Caco-2 (cell line): ENCODE data around the gene APLNR. TPM values are rescaled to one million over a fixed set of nuclear protein-coding genes. Genes with fewer than 3 reads are reported as not detected.

Experiments used
- BruUV-seq: library from RNA; stranded (reverse); fragments of 400-500 nt; replicated peaks from 2 replicates; lab custom pipeline; 2021; lab: Mats Ljungman, UMichigan
- CTCF ChIA-PET: fragments of 300-600 bp; sonication (Branson Sonifier 250); formaldehyde crosslinking; loops from one replicate; lab custom pipeline; 2022; ENCODE audit warnings: antibody characterized with exemption; lab: Charles Lee
- POLR2A ChIA-PET: fragments of 300-600 bp; sonication (Branson Sonifier 250); formaldehyde crosslinking; loops from one replicate; lab custom pipeline; 2022; ENCODE audit warnings: antibody characterized with exemption; lab: Charles Lee
- DNase-seq, 2 experiments: peaks; one replicate each; pipeline versions ENCODE4 v3.0.0 to v3.0.0-alpha.2; 2020 to 2022
- H3K27me3 ChIP-seq: replicated peaks from 2 replicates; pipeline ENCODE4 v1.6.0; 2011; ENCODE audit warnings: low read length; ENCODE audit not compliant: control insufficient read depth, insufficient read depth
- H3K36me3 ChIP-seq: 2 replicates; pipeline ENCODE4 v1.5.1; 2011; ENCODE audit warnings: low read length; ENCODE audit not compliant: control insufficient read depth, insufficient read depth
- H3K4me1 ChIP-seq: fragments of 250-450 bp; sonication (Bioruptor Pico); 2 replicates; pipeline ENCODE4 v1.5.1; 2020; ENCODE audit warnings: mild to moderate bottlenecking
- H3K4me3 ChIP-seq: 2 replicates; pipeline ENCODE4 v1.5.1; 2011; ENCODE audit warnings: low read depth, mild to moderate bottlenecking, control low read depth, low read length
- H3K9me3 ChIP-seq: fragments of 250-450 bp; sonication (Bioruptor Pico); 2 replicates; pipeline ENCODE4 v1.5.1; 2020; ENCODE audit warnings: mild to moderate bottlenecking, moderate library complexity
- H3K27ac Mint-ChIP-seq: one replicate; pipeline ENCODE4 v1.8.0; 2022; ENCODE audit warnings: mixed read lengths; ENCODE audit not compliant: unreplicated experiment
- H3K27me3 Mint-ChIP-seq: one replicate; pipeline ENCODE4 v1.8.0; 2022; ENCODE audit warnings: mixed read lengths; ENCODE audit not compliant: insufficient read depth, unreplicated experiment
- H3K36me3 Mint-ChIP-seq: one replicate; pipeline ENCODE4 v1.8.0; 2022; ENCODE audit warnings: mild to moderate bottlenecking, mixed read lengths; ENCODE audit not compliant: insufficient read depth, unreplicated experiment
- H3K4me1 Mint-ChIP-seq: one replicate; pipeline ENCODE4 v1.8.0; 2022; ENCODE audit warnings: low read depth, mixed read lengths; ENCODE audit not compliant: unreplicated experiment
- H3K4me3 Mint-ChIP-seq: one replicate; pipeline ENCODE4 v1.8.0; 2022; ENCODE audit warnings: mild to moderate bottlenecking, moderate library complexity, mixed read lengths; ENCODE audit not compliant: unreplicated experiment
- H3K9me3 Mint-ChIP-seq: one replicate; pipeline ENCODE4 v1.8.0; 2022; ENCODE audit warnings: mixed read lengths; ENCODE audit not compliant: unreplicated experiment
- intact Hi-C: fragments of 100-400 bp; cut with micrococcal nuclease; formaldehyde crosslinking; loops from one replicate; pipeline ENCODE4 v1.10.0; 2022; ENCODE audit not compliant: unreplicated experiment
- total RNA-seq: library from RNA; stranded (reverse); gene quantifications from 2 replicates; pipeline ENCODE4 v1.2.3, GENCODE V29; 2022
- TF ChIP-seq, protein P1 (sequence below), 2 experiments: fragments of 200-600 bp in 1 of 2; IDR thresholded peaks; 1 replicate in 1 of 2; 2 replicates in 1 of 2; pipeline versions ENCODE4 v1.5.1 to v1.8.0; 2011 to 2022; ENCODE audit warnings: antibody characterized with exemption in 1 of 2, control low read depth in 1 of 2, inconsistent platforms in 1 of 2, low read depth in 1 of 2, low read length in 1 of 2, mild to moderate bottlenecking in 1 of 2, moderate library complexity in 1 of 2; ENCODE audit not compliant: insufficient read depth in 1 of 2, severe bottlenecking in 1 of 2, unreplicated experiment in 1 of 2

APLNR gene
- total RNA-seq, 1 experiment from 2014 or later, result not detected

GRCh38 chr11:57276971-57277675 is 40.1 kb upstream of the APLNR start:
- intact Hi-C loops, result no loop called here
- no TSS peak for BruUV-seq

DNA sequence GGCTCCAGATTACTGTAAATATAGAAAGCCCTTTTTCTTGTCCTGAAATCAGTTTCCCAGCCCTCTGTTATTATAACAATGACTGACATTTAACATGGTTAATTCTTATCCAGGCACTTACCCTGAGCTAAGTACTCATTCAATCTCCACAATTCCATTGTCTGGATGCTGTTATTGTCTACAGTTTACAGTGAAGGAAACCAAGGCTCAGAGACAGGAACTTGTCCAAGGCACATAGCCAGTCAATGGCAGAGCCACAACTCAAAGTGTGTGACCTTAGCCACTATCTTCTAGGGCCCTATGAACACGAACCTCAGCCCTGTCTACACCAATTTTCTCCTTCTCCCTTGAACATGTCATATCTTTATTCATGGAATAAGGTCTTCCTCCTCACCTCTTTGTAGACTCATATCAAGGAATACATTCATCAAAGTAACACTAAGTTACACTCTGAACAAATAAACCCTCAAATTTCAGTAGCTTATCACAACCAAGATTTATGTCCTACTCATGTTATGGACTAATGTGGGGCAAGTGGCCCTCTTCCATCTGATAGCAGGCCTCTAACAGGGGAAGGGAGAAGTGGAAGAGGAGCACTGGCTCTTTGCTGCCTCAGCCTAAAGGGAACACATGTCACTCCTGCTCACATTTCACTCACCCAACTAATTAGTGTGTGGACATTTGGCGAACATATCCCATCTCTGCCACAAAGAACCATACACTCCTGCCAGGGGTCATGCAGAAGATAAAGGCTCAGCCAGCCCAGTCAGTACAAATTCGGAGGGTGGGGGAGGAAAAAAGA is 39.3 kb upstream of the APLNR start:
- peaks cover 6% of the 10 kb centered on the region for H3K36me3 Mint-ChIP-seq
- no TSS peak for BruUV-seq
- intact Hi-C loops, result no loop called here
- ChIA-PET POLR2A (no interaction called here), CTCF (interaction anchor here (1.1 kb wide), 1 partner anchor 27 kb away, joined by 3 read pairs; no protein-coding TSS in a partner anchor)
- TF ChIP-seq, protein P1, sequence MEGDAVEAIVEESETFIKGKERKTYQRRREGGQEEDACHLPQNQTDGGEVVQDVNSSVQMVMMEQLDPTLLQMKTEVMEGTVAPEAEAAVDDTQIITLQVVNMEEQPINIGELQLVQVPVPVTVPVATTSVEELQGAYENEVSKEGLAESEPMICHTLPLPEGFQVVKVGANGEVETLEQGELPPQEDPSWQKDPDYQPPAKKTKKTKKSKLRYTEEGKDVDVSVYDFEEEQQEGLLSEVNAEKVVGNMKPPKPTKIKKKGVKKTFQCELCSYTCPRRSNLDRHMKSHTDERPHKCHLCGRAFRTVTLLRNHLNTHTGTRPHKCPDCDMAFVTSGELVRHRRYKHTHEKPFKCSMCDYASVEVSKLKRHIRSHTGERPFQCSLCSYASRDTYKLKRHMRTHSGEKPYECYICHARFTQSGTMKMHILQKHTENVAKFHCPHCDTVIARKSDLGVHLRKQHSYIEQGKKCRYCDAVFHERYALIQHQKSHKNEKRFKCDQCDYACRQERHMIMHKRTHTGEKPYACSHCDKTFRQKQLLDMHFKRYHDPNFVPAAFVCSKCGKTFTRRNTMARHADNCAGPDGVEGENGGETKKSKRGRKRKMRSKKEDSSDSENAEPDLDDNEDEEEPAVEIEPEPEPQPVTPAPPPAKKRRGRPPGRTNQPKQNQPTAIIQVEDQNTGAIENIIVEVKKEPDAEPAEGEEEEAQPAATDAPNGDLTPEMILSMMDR (IDR thresholded peaks at IDR 0.05; ENCODE audit: insufficient read depth in 1 of 2, low read depth in 1 of 2, low read length in 1 of 2, severe bottlenecking in 1 of 2, unreplicated experiment in 1 of 2), result no peak
- no peak for DNase-seq
- no peak overlapping the region for H3K27ac Mint-ChIP-seq
- Histone ChIP-seq H3K27me3 (no peaks in the 10 kb centered on the region), H3K36me3 (no peaks in the 10 kb centered on the region), H3K4me1 (peaks cover 10% of the 10 kb centered on the region), H3K9me3 (no peaks in the 10 kb centered on the region; the same call in 1 of the 2 replicates), H3K4me3 (no peak overlapping the region)
- peaks cover 3% of the 10 kb centered on the region for H3K27me3 Mint-ChIP-seq
- H3K9me3 Mint-ChIP-seq, result peaks cover 20% of the 10 kb centered on the region
- H3K4me1 Mint-ChIP-seq, result peaks cover 14% of the 10 kb centered on the region
- H3K4me3 Mint-ChIP-seq, result no peak overlapping the region

More at GRCh38 chr11:57276971-57277675, 40.1 kb upstream of the APLNR start:
- no peaks in the 10 kb centered on the region; the same call in 1 of the 2 replicates for H3K9me3 ChIP-seq
- Mint-ChIP-seq H3K36me3 (peaks cover 6% of the 10 kb centered on the region), H3K4me1 (peaks cover 14% of the 10 kb centered on the region), H3K9me3 (peaks cover 20% of the 10 kb centered on the region), H3K27ac (peak overlapping the region; percentile 78), H3K27me3 (peaks cover 3% of the 10 kb centered on the region), H3K4me3 (peak overlapping the region; percentile 69)
- H3K4me1 ChIP-seq, result peaks cover 10% of the 10 kb centered on the region
- no peak for DNase-seq
- ChIA-PET POLR2A (interaction anchor here (0.5 kb wide), 1 partner anchor 44 kb away, joined by 3 read pairs; no protein-coding TSS in a partner anchor), CTCF (interaction anchor here (1.1 to 1.9 kb wide), 2 partner anchors 16 to 28 kb away, joined by 3 to 6 read pairs; no protein-coding TSS in a partner anchor)
- TF ChIP-seq, protein P1 (IDR thresholded peaks at IDR 0.05; ENCODE audit: insufficient read depth in 1 of 2, low read depth in 1 of 2, low read length in 1 of 2, severe bottlenecking in 1 of 2, unreplicated experiment in 1 of 2), result no peak
- H3K36me3 ChIP-seq, result no peaks in the 10 kb centered on the region
- no peak overlapping the region for H3K4me3 ChIP-seq
- H3K27me3 ChIP-seq, result no peaks in the 10 kb centered on the region

GRCh38 chr11:57275582-57275981 is 38.5 kb upstream of the APLNR start:
- TF ChIP-seq, protein P1 (IDR thresholded peaks at IDR 0.05; ENCODE audit: insufficient read depth in 1 of 2, low read depth in 1 of 2, low read length in 1 of 2, severe bottlenecking in 1 of 2, unreplicated experiment in 1 of 2), result no peak
- Mint-ChIP-seq H3K4me1 (peaks cover 14% of the 10 kb centered on the region), H3K36me3 (peaks cover 6% of the 10 kb centered on the region), H3K27ac (no peak overlapping the region), H3K9me3 (peaks cover 20% of the 10 kb centered on the region), H3K27me3 (peaks cover 3% of the 10 kb centered on the region), H3K4me3 (no peak overlapping the region)
- ChIA-PET CTCF (no interaction called here), POLR2A (no interaction called here)
- H3K36me3 ChIP-seq, result no peaks in the 10 kb centered on the region
- no peak for DNase-seq
- peaks cover 10% of the 10 kb centered on the region for H3K4me1 ChIP-seq
- BruUV-seq, result no TSS peak
- no peaks in the 10 kb centered on the region; the same call in 1 of the 2 replicates for H3K9me3 ChIP-seq
- H3K4me3 ChIP-seq, result no peak overlapping the region
- intact Hi-C loops, result no loop called here
- H3K27me3 ChIP-seq, result no peaks in the 10 kb centered on the region
